Glomerular endothelial cell (primary cell): ENCODE results near the gene XPNPEP2. TPM values are rescaled to one million over a fixed set of nuclear protein-coding genes. Genes with fewer than 3 reads are reported as not detected.

Experiments used
- DNase-seq: peaks from one replicate; pipeline ENCODE4 v3.0.0-alpha.2; 2011; ENCODE audit warnings: low read depth, low spot score; ENCODE audit errors: extremely low read depth
- total RNA-seq: library from RNA; depleted of rRNA; stranded (reverse); fragments of >200 nt; gene quantifications from 2 replicates; pipeline ENCODE4 v1.2.3, GENCODE V29; 2015

Gene XPNPEP2, protein sequence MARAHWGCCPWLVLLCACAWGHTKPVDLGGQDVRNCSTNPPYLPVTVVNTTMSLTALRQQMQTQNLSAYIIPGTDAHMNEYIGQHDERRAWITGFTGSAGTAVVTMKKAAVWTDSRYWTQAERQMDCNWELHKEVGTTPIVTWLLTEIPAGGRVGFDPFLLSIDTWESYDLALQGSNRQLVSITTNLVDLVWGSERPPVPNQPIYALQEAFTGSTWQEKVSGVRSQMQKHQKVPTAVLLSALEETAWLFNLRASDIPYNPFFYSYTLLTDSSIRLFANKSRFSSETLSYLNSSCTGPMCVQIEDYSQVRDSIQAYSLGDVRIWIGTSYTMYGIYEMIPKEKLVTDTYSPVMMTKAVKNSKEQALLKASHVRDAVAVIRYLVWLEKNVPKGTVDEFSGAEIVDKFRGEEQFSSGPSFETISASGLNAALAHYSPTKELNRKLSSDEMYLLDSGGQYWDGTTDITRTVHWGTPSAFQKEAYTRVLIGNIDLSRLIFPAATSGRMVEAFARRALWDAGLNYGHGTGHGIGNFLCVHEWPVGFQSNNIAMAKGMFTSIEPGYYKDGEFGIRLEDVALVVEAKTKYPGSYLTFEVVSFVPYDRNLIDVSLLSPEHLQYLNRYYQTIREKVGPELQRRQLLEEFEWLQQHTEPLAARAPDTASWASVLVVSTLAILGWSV
- total RNA-seq: not detected in 2 replicates

DNA sequence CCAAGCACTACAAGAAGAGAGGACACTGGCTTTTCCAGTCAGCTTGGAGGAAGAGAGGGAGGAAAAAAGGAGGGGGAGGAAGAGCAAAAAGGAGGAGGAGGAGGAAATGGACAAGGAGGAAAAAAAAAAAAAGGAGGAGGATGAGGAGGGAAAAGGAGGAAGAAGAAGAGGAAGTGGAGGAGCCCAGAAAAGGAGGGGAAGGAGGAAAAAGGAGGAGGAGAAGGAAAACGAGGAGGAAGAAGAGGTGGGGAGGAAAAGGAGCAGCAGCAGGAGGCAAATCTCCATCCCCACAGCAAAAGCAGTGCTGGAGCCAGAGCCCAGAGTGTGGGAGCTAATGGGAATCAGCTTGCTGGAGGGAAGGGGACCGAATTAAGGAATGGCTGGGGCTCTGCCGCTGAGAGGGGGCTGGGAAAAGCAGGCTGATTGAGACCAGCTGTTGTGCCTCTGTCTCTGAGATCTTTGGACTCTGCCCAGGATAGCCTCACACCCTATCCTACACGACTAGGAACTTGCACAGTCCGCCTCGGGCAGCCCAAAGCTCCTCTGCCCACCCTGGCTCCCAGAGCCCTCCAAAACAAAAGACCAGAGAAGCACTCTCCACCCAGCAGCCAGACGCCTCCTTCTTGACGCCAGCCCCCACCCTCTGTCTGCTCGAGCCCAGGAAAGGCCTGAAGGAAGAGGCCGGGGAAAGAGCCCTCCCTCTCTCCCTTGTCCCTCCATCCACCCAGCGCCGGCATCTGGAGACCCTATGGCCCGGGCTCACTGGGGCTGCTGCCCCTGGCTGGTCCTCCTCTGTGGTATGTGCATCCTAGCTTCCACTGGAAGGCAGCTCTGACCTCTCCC is at the start of gene XPNPEP2:
TSS of gene XPNPEP2 (plus strand) at position 514 of the 843 bp plus-strand sequence. CDS start at position 749, 235 bp downstream.
- DNase-seq: no peak

DNA sequence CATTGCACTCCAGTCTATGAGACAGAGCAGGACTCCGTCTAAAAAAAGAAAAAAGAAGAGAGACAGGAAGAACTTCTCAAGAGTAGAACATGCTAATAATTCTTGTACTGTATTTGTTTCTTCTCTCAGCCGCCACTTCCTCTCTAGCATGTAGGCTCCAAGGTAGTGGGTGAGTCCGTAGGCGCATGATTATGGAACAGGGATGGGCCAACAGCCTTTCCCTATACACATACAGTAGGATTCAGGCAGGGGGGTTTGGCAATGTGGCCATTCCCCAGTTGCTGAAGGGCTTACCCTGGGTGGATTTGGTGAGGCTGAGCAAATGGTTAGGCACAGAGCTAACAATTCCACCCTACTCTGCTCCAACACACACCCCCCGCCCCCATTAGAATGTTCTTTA is 49.0 kb upstream of the XPNPEP2 start:
- no peak for DNase-seq

DNA sequence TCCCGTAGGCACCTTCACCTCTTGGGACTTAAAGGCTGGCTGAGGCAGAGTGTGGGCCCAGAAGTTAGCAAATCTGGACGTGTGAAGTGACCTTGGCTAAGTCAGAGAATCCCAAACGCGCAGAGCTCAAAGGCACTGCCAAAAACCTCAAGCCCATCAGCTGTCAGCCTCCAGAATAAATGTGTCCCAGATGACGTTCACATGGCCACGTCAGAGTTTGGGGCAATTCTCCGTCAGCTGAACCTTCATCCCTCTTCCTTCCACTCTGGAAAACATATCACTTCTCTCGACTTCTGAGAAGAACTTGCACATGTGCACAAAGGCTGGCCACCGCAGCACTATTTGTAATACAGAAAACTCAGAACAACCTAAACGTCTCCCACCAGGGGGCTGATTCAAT is 48.3 kb upstream of the XPNPEP2 start:
- DNase-seq: no peak

DNA sequence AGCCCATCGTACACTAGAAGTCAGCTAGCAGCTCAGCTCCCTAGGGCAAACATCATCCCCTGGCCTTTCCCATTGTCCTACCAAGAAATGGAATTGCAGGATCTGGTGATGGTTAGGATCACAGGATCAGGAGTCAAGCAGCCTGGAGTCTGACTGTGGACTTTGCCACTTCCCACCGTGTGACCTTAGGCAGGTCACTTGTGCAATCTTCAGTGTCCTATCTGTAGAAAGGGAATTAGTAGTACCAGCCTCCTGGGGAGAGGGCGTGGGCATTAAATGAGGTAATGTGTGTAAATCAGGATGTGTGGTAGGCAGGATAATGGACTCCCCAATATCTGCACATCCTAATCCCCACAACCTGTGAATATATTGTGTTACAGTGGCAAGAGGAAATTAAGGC is 45.4 kb upstream of the XPNPEP2 start:
- DNase-seq: no peak

DNA sequence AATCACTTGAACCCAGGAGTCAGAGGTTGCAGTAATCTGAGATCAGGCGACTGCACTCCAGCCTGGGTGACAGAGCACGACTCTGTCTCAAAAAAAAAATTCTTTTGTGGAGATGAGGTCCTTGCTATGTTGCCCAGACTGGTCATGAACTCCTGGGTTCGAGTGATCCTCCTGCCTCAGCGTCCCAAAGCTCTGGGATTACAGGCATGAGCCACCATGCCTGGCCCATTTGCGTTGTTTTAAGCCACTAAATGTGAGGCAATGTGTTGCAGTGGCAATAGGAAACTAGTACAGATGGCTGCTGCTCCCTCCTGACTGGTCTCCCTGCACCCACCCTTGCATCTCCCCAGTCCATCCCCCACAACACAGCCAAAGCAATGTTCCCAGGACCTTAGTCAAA is 44.0 kb upstream of the XPNPEP2 start:
- no peak for DNase-seq

DNA sequence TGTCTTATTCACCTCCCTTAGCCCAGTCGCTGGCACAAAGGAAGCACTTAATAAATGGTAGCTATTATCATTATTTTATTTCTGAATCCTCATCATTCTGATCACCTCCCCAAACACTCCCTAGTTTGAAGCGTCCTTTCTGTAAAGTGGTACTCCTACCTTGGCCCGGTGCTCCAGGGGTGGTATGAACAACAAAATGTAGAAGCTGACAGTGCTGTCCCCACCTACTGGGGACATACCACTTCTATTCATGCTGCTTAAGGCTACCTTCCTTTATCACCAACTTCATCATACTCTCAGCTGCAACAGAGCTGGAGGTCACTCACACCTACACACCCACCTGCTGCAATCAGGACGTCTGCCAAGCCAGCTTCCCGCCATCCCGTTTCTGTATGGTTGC is 43.2 kb upstream of the XPNPEP2 start:
- no peak for DNase-seq

DNA sequence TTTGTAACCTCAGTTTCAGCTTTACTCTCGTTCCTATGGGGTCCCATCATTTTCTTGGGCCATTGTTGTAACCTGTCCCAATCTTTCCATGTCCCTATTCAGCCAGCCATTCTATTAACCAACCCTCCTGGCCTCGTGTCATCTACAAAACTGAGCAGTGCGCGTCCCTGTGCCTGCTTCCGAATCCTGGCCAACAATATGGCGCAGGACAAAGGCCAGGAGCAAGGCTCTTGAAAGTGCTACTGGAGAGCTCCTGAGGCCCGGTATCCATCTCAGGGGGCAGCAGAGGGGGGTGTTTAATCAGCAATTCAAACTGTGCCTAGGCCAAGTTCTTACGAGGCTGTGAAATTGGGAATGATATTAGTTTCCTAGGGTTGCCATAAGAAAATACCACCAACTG is 42.8 kb upstream of the XPNPEP2 start:
- DNase-seq: no peak

DNA sequence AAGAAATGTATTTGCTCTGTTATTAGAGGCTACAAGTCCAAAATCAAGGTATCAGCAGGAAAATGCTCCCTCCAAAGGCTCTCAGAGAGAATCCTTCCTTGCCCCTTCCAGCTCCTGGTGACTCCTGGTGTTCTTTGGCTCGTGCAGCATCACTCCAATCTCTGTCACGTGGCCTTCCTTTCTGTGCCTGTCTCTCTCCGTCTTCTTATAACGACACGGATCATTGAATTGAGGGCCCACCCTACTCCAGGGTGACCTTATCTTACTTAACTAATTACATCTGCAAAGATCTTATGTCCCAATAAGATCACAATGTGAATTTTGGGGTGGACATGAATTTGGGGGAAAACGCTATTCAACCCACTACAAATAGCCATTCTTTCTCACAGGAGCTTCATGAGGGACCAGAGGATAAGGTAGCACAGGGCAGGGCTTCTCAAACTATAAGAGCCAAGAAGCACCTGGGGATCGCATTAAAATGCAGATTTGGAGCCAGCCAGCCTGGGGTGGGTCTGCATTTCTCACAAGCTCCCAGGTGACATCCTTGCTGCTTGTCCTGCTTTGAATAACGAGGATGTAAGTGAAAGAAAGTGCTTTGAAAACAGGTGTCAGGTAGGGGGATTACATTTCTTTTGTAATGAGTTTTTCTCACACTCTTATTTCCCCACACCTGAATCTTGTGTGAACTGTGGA is 42.2 kb upstream of the XPNPEP2 start:
- no peak for DNase-seq

DNA sequence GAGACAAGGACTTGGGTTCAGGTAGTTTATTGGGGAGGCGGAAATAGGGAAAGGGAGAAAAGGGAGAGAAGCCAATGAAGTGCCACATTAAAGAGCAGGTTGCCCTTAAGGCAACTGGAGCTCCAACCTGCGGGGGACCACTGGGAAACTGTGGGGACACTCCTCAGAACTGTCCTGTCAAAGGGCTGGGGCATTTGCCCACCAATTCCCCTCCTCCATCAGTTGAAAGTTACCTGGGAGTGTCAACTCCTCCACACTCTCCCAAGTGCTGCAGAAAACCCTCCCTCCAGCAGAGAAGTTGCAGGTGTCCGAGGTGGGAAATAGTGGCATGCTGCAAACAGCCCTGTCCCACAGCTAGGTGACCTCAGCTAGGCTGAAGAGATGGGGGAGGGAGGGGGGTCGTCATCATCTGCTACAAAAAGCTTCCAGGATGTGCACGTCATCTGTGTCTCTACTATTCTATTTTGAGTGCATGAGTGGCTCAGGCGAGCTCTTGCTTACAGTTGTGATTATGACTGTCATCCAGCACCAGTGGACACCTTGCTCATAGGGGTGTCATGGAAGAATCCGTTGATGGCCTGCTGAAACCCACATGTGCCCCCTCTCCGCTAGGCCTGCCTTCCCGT is 41.5 kb upstream of the XPNPEP2 start:
- no peak for DNase-seq

DNA sequence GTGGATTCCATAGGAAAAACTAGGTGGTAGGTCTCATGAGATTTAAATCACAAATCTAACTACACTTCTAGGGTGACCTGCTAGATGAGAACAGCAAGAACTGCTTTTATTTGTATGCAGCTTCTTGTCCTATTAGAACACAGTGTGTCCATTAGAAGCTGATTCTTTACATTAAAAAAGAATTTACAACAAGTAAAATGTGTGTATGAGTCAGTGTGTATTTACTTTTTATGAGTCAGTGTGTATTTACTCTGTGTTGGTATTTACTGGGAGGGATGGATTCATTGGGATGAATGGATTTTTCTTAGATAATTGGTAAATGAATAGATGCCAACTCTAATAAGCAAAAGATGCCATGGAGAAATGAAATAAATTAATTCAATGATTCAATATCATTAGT is 40.6 kb upstream of the XPNPEP2 start:
- DNase-seq: no peak

DNA sequence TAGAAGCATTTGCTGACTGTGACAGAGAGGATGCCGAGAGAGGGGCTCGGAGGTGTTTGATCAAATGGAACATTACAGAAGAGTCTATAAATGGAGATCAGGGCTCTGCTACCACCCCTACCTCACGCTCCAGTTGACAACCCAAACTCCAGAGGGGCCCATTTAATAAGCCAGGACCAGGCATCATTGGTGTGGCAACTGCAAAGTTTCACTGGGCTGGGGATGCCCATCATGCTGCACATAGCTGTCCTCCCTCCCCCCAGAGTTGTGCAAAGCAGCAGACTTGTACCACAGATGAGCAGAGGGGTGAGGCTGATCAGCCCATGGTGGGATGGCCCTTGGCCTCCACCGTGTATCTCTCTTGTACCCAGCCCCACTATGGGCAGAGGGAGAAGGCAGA is 38.2 kb upstream of the XPNPEP2 start:
- DNase-seq: no peak

DNA sequence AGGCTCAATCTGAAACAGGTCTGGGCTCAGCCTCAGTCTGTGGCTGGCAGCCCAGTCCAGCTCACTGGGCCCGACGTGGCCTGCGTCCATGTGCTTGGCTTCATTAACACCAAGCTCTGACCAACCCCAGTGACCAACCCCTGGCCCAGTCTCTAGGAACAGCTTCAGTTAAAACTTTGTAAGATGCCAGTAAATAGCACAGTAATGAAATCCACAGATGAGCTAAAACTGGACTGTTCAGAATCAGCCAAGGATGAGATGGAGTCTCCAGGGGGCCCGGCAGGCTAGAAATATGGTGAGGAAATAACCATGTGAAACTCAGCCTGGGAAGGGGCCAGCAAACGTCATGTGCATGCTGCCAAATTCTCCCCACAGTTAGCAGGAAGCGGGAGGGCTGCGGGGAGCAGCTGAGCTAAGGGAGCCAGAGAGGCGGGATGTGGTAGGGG is 37.1 kb upstream of the XPNPEP2 start:
- DNase-seq: no peak

DNA sequence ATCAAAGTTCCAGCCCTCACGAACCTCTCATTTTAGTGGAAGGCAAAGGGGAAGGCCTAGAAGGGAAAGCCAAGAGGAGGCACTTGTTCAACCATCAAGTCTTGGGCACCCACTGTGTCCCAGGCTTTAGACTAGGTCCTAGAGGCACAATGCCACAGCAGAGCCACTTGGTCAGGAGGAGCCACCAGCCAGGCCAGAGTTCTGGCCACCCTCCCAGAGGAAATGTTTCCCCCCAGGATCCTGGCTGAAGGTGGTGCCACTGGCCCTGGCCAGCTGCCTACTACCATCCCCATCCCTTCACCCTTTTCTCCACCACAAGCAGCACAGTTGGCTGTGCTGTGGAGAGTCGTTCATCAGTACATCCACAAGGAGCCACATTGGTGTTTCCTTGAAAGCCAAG is 34.3 kb upstream of the XPNPEP2 start:
- no peak for DNase-seq

DNA sequence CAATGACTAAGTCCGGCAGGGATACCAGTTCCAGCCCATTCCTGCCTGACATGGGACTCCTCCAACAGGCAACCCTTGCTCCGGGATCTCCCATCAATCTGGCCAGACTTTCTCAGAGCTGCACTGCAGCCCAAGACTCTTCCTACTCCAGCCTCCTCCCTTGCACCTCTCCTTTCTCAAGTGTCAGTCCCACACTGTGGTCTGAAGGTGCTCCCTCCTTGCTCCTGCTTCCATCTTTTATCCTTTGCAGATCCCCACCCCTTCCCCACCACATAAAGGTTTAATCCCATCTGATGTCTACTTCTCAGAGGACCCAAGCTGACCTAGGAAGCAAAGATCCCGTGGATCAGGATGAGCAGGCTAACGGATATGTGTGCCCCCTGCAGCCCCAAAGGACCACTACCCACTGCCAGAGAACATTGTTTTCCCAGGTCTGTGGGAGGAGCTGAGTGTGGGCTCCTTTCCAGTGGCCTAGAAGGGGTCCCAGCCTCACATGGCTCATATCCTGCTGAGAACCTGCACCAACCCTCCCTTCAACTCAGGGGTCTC is 33.3 kb upstream of the XPNPEP2 start:
- no peak for DNase-seq

DNA sequence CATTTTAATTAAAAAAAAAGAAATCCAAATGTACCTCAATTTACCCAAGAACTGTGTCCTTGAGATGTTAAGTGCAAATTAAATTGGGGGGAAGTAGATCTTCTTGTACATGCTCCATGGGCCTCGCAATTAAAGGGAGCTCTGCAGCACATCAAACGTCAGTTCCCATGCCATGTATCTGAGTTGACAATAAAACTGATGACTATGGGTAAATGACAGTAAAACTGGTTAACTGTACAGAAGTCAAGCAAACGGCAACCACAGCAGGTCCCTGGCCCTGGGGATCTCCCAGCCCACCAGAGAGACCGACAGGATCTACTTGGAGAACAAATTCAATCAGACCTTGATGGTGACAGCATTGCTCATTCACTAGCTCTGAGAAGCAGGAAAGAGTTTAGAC is 32.8 kb upstream of the XPNPEP2 start:
- no peak for DNase-seq

DNA sequence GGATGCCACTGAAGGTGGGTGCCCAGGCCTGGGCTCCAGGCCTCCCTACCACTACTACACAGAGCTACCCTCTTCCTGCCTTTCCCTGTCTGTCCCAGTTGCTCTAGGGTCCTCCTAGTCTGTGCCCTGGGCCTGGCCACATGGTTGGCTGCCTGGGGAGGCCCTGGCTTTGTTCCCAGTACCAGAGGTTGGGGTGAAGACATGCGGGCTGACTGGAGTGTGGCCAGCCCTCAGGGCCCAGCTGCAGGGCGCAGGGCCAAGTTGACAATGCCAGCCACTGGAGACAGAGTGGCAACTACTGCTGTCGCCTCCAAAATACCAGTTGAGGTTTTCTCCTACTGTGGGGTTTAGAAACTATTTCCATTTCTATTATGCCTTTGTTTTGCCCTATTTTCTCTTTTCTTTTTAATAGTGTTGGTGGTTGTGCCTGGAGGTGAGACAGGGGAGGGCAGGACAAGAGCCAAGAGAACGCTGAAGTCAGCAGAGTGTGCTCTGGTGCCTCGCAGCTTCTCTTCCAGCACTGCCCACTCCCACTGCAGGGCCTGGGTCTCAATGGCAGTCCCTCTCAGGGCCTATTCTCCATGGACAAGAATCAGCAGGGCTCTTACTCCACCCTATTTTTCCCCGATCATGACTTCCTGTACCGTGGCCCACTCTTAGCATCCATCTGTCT is 32.2 kb upstream of the XPNPEP2 start:
- DNase-seq: no peak

DNA sequence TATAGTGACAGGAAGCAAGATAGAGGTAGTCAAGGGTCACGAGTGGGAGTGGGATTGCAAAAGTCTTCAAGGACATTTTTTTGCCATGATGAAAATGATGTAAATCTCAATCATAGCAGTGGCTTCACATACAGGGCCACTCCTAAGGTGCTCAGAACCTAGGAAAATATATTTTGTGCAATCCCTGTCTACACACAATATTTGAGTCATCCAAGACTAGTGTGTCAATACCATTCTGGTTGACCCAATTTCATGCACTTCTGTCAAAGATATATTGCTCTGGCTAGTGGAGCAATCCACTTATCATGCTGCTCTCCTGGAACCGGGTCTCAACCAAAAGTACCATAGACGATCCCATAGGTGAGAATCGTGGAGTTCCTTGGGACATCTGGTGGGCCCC is 24.2 kb upstream of the XPNPEP2 start:
- DNase-seq: no peak

DNA sequence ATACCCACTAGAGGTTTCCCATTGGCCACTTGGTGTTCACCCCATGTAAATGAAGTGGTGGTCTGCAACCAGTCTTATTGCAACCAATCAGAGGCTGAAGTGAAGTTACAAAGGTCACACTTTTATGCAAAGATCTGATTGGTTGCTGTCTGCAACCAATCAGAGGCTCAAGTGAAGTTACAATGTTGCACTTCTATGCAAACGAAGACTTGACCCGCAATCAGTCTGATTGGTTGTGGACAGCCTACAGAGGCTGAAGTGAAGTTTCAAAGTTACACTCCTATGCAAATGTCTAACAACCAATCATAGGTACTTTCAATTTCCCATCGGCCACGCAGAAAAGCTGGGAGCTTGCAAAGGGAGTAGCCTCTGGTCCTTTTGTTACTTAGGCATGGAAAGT is 22.3 kb upstream of the XPNPEP2 start:
- no peak for DNase-seq

DNA sequence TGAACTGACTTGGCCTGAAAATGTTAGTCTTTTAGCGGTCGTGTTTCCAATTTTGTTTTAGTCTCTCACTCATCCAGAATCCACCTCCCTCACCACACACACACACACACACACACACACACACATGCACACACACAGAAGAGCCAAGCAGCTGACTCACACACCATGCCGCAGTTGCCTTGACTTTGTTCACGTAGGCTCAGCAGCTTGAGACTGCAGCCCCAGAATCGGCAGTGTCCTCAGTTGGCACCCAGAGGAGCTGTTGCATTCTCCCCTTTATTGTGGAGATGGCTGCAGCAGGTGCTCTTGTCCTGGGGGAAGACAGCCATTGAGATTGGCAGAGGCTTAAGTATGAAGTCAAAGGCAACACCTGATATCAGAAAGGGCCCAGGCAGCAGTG is 20.9 kb upstream of the XPNPEP2 start:
- DNase-seq: no peak

DNA sequence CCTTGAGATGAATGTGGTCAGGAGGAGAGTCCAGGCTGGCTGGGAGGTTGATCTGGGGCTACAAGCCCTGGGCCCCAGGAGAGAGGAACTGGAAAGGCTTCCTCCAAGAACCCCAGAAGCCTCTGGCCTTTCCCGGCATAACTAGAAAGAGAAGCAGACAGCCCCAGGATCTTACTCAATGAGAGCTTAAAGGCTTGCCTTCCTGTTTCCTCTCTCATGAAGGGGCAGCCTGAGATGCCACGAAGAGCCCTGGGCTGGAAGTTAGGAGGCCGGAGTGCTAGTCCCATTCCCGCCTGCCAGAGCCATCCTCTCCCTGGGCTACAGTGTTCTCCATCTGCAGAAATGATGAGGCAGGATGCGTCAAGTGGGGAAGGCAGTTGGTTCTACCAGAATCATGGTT is 20.1 kb upstream of the XPNPEP2 start:
- DNase-seq: no peak
